ENCODE data around the gene RCC1.
"Not testable (repeated sequence)": the region's sequence is repeated elsewhere in the genome, so short reads cannot be mapped to it uniquely, and the experiment has no call there.

Gene RCC1

DNA sequence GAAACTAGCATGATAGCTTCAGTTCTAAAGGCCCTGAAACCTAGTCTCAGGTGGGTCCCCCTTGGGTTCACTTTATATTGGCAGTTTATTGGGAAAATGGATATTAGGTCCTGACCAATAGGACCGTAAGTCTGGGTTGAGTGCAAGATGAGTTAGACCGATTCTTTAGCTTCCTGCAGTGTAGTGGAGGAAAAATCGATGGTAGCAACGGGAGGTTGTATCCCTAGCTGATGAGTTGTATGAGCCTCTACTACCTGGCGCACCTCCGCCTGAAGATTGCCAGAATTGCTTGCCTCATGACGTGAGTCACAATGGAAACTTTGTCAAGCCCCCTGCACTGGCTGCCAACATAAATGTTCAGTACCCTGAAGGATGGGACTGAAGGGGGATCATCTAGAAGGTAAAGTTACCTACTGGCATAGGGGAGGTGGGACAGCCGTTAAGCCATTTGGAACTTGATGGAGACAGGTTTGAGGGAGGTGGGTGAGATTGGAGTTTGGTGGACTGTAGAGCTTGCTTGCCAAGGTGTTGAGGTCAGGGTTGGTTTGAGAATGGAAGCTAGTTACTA, 3.9 kb downstream of the RCC1 start:
- no peak for DNase-seq (ENCODE audit: low read depth)
- no peak overlapping the region for H3K4me3 ChIP-seq (ENCODE audit: low read depth, low read length)

- H3K4me3 ChIP-seq (ENCODE audit: low read depth, low read length), result no peak overlapping the region
- DNase-seq (ENCODE audit: low read depth), result no peak
Measured at GRCh38 chr1:28510273-28510969, 4.6 kb downstream of the RCC1 start.

DNA sequence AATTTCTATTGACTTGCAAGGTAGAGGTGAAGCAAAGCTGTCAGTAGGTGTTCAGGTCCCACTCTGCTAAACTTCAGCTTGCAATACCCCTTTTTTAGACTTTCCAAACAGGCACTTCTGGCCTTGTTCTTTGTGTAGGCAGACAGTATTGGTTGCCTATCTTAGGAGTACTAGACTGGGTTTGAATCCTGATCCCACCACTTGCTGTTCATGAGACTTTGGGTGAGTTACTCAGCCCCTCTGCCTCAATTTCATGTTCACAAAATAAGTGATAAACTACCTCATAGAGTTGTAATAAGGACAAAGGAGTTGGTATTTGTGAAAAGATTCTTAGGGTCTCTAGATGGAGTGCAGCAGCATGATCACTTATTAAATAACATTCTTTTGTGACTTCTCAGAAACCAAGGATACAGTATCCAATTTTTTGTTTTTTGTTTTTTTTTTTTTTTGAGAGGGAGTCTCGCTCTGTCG, 5.2 kb downstream of the RCC1 start:
- no peak for DNase-seq (ENCODE audit: low read depth)
- no peak overlapping the region for H3K4me3 ChIP-seq (ENCODE audit: low read depth, low read length)

DNA sequence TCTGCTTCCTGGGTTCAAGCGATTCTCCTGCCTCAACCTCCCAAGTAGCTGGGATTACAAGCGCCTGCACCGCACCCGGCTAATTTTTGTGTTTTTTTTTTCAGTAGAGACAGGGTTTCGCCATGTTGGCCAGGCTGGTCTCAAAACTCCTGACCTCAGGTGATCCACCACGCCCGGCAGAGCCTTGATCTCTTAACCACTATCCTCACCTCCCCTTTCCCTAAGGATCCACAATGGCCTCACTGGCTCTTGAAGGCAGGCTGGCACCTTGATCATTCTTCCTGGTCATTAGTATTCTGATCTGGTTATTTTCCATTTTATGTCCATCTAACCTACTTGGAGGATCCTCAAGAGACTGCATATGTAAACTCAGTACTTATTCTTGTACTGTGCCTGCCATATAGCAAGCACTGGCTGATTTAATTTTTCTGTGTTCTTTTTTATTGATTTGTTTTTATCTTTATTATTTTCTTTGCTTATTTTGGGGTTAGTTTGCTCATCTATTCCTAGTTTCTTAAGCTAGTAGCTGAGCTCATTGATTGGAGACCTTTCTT, 6.3 kb downstream of the RCC1 start:
- no peak for DNase-seq (ENCODE audit: low read depth)
- no peak overlapping the region for H3K4me3 ChIP-seq (ENCODE audit: low read depth, low read length)

- not testable (repeated sequence) for H3K4me3 ChIP-seq (ENCODE audit: low read depth, low read length); DNase-seq (ENCODE audit: low read depth)
Measured at GRCh38 chr1:28514445-28514933, 8.6 kb downstream of the RCC1 start.

GRCh38 chr1:28516518-28516956, 10.7 kb downstream of the RCC1 start:
- no peak for DNase-seq (ENCODE audit: low read depth)
- no peak overlapping the region for H3K4me3 ChIP-seq (ENCODE audit: low read depth, low read length)

GRCh38 chr1:28517649-28517999, 11.8 kb downstream of the RCC1 start:
- DNase-seq (ENCODE audit: low read depth), result no peak
- H3K4me3 ChIP-seq (ENCODE audit: low read depth, low read length), result peak overlapping the region; percentile 74

DNA sequence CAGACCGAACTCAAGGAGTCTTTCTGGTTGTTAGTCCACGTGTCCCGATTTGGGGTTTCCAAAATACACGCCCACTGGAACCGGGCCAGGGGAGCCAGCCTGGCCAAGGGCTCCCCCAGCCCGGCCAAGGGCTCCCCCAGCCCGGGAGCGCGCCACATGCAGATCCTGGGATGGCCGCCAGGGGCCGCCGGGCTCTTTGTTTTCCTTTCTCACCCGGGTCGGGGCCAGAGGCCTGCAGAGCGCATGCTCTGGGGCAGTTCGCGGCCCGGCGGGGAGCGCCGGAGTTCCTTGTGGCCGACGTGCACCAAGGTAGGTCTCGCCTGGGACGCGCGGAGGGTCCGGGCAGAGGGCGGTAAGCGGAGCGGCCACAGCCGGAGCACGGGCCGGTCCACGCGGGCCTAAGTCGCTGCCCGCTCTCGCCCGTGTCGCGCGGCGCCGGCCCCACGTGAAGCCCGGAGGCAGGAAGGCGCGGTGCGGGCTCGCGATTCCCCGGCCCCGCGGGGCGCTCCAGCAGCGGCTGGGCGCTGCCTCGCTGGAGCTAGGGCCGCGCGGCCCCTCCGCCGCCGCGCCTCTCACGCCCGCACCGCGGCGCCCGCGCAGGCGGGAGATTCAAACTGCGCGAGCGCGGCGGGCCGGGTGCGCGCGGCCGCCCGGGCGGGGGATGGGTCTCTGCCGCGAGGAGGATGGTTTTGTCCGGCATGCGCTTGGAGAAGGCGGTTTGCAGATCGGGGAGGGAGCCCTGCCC, 12.3 kb downstream of the RCC1 start:
- H3K4me3 ChIP-seq (ENCODE audit: low read depth, low read length), result peak overlapping the region; percentile 74
- DNase-seq (ENCODE audit: low read depth), result peak; percentile 57

- DNase-seq (ENCODE audit: low read depth), result no peak
- peak overlapping the region; percentile 74 for H3K4me3 ChIP-seq (ENCODE audit: low read depth, low read length)
Measured at GRCh38 chr1:28518745-28519341, 13.0 kb downstream of the RCC1 start.

- no peak overlapping the region for H3K4me3 ChIP-seq (ENCODE audit: low read depth, low read length)
- no peak for DNase-seq (ENCODE audit: low read depth)
Measured at GRCh38 chr1:28519946-28520725, 14.3 kb downstream of the RCC1 start.

DNA sequence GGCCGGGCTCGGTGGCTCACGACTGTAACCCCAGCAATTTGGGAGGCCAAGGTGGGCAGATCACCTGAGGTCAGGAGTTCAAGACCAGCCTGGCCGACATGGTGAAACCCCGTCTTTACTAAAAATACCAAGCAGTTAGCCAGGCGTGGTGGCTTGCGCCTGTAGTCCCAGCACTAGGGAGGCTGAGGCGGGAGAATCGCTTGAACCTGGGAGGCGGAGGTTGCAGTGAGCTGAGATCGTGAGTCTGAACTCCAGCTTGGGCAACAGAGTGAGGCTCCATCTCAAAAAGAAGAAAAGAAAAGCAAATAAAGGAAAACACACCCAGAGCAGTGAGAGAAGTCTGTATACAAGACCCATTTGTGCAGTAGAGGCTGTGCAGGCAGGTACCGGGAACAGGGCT, 15.0 kb downstream of the RCC1 start:
- not testable (repeated sequence) for H3K4me3 ChIP-seq (ENCODE audit: low read depth, low read length); DNase-seq (ENCODE audit: low read depth)

GRCh38 chr1:28521502-28522164, 15.8 kb downstream of the RCC1 start:
- DNase-seq (ENCODE audit: low read depth), result no peak
- H3K4me3 ChIP-seq (ENCODE audit: low read depth, low read length), result no peak overlapping the region

- not testable (repeated sequence) for H3K4me3 ChIP-seq (ENCODE audit: low read depth, low read length); DNase-seq (ENCODE audit: low read depth)
Measured at GRCh38 chr1:28522537-28522936, 16.7 kb downstream of the RCC1 start.

- H3K4me3 ChIP-seq (ENCODE audit: low read depth, low read length); DNase-seq (ENCODE audit: low read depth): not testable (repeated sequence)
Measured at GRCh38 chr1:28525002-28525642, 19.3 kb downstream of the RCC1 start.

DNA sequence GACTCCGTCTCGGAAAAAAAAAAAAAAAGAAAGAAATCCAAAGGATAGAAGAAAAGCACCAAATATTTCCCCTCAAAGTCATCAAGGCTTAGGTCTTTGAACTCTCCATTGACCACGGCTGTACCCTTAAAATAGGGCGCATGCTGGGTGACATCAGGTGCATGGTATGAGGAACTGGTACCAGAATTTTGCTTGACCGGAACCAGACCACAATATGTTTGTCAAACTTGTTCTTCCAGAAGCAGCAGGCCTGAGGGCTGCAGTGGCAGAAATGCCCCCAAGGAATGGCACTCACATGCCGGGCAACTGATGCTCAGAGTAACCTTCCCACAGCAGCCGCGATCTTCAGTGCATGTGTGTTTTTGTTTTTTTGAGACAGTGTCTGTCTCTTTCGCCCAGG, 21.0 kb downstream of the RCC1 start:
- no peak overlapping the region for H3K4me3 ChIP-seq (ENCODE audit: low read depth, low read length)
- no peak for DNase-seq (ENCODE audit: low read depth)

- DNase-seq (ENCODE audit: low read depth), result no peak
Measured at GRCh38 chr1:28530456-28530855, 24.6 kb downstream of the RCC1 start.

GRCh38 chr1:28534671-28535070, 28.8 kb downstream of the RCC1 start:
- no peak for DNase-seq (ENCODE audit: low read depth)
- H3K4me3 ChIP-seq (ENCODE audit: low read depth, low read length), result no peak overlapping the region

More at GRCh38 chr1:28530456-28530855, 24.6 kb downstream of the RCC1 start:
- no peak overlapping the region for H3K4me3 ChIP-seq (ENCODE audit: low read depth, low read length)

GRCh38 chr1:28535180-28535579, 29.3 kb downstream of the RCC1 start:
- no peak for DNase-seq (ENCODE audit: low read depth)
- no peak overlapping the region for H3K4me3 ChIP-seq (ENCODE audit: low read depth, low read length)
